IMR-90 (cell line): ENCODE measurements around the gene ZNF292.
"Not testable (repeated sequence)": the region's sequence is repeated elsewhere in the genome, so short reads cannot be mapped to it uniquely, and the experiment has no call there.

Source experiments
- MAZ ChIP-seq: IDR thresholded peaks from 2 replicates; pipeline ENCODE4 v1.6.1; 2012; ENCODE audit warnings: low read depth, mild to moderate bottlenecking, low read length, improper control_type of control experiment, moderate library complexity, borderline replicate concordance
- POLR2A ChIP-seq: IDR thresholded peaks from 2 replicates; pipeline ENCODE4 v1.6.1; 2012; ENCODE audit warnings: mild to moderate bottlenecking, low read depth, low read length
- RAD21 ChIP-seq: IDR thresholded peaks from 2 replicates; pipeline ENCODE4 v1.6.1; 2012; ENCODE audit warnings: low read length, improper control_type of control experiment
- RFX5 ChIP-seq: IDR thresholded peaks from 2 replicates; pipeline ENCODE4 v1.8.0; 2012; ENCODE audit warnings: low read depth, mild to moderate bottlenecking, low read length, moderate library complexity
- TF ChIP-seq, protein P1 (sequence below): conservative IDR thresholded peaks from 2 replicates; pipeline ENCODE4 v1.5.1; 2012; ENCODE audit warnings: mild to moderate bottlenecking, low read depth, low read length, improper control_type of control experiment

- TF ChIP-seq, protein P1, sequence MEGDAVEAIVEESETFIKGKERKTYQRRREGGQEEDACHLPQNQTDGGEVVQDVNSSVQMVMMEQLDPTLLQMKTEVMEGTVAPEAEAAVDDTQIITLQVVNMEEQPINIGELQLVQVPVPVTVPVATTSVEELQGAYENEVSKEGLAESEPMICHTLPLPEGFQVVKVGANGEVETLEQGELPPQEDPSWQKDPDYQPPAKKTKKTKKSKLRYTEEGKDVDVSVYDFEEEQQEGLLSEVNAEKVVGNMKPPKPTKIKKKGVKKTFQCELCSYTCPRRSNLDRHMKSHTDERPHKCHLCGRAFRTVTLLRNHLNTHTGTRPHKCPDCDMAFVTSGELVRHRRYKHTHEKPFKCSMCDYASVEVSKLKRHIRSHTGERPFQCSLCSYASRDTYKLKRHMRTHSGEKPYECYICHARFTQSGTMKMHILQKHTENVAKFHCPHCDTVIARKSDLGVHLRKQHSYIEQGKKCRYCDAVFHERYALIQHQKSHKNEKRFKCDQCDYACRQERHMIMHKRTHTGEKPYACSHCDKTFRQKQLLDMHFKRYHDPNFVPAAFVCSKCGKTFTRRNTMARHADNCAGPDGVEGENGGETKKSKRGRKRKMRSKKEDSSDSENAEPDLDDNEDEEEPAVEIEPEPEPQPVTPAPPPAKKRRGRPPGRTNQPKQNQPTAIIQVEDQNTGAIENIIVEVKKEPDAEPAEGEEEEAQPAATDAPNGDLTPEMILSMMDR = not testable (repeated sequence)
- not testable (repeated sequence) for TF ChIP-seq MAZ, RFX5, POLR2A, RAD21
Observed at GRCh38 chr6:87139927-87140326, 15.4 kb upstream of the ZNF292 start.
